Kidney (tissue), 14 donors: ENCODE data around the gene MEF2D. TPM values are rescaled to one million over a fixed set of nuclear protein-coding genes. Genes with fewer than 3 reads are reported as not detected.

Experiments
- DNase-seq, 5 donors: peaks; one replicate each; pipeline ENCODE4 v3.0.0-alpha.2; 2013 to 2020
- FAIRE-seq: peaks from 2 replicates; lab custom pipeline; 2012; peaks lifted over from hg19 to GRCh38; lab: Jason Lieb, UNC
- H3K27ac ChIP-seq, 2 donors: one replicate each; pipeline ENCODE4 v1.7.0; 2013; ENCODE audit warnings: low read depth in 2 of 2, low read length in 2 of 2, inconsistent platforms in 1 of 2
- H3K27me3 ChIP-seq: one replicate; pipeline ENCODE4 v1.7.1; 2013; ENCODE audit warnings: low read length, inconsistent platforms; ENCODE audit not compliant: control insufficient read depth, insufficient read depth
- H3K36me3 ChIP-seq, 3 donors: one replicate each; pipeline versions ENCODE4 v1.7.0 to v1.7.1; 2013; ENCODE audit warnings: low read length in 3 of 3, control low read depth in 1 of 3, inconsistent platforms in 1 of 3; ENCODE audit not compliant: insufficient read depth in 3 of 3, control insufficient read depth in 2 of 3
- H3K4me1 ChIP-seq, 3 donors: one replicate each; pipeline versions ENCODE4 v1.7.0 to v1.7.1; 2013; ENCODE audit warnings: low read length in 3 of 3, inconsistent platforms in 1 of 3, low read depth in 1 of 3; ENCODE audit not compliant: control insufficient read depth in 2 of 3, insufficient read depth in 2 of 3
- H3K4me3 ChIP-seq, 3 donors: one replicate each; pipeline versions ENCODE4 v1.7.0 to v1.8.1; 2013; ENCODE audit warnings: low read length in 3 of 3, control low read depth in 1 of 3, inconsistent platforms in 1 of 3
- H3K9ac ChIP-seq, 3 donors: one replicate each; pipeline versions ENCODE4 v1.7.0 to v1.7.1; 2013; ENCODE audit warnings: low read length in 3 of 3, control low read depth in 1 of 3, inconsistent platforms in 1 of 3
- H3K9me3 ChIP-seq, 3 donors: one replicate each; pipeline versions ENCODE4 v1.7.0 to v1.7.1; 2013; ENCODE audit warnings: low read length in 3 of 3, control low read depth in 1 of 3, inconsistent platforms in 1 of 3; ENCODE audit not compliant: control insufficient read depth in 2 of 3, insufficient read depth in 1 of 3
- CTCF ChIP-seq: IDR thresholded peaks from 3 replicates; pipeline ENCODE4 v1.5.1; 2012; ENCODE audit warnings: mild to moderate bottlenecking, moderate library complexity, borderline replicate concordance; ENCODE audit not compliant: insufficient read depth; ENCODE audit errors: extremely low read depth
- intact Hi-C: fragments of 100-400 bp; cut with DNase I; formaldehyde crosslinking; loops from one replicate; pipeline ENCODE4 v1.11.1; 2022
- polyA plus RNA-seq: library from polyadenylated mRNA; stranded (reverse); fragments of 350-450 nt; fragmentation: Illumina TruSeq; extraction: RNeasy Lipid Tissue Mini Kit (QIAGEN cat#74804); gene quantifications from one replicate; pipeline ENCODE4 v1.2.3, GENCODE V29; 2014; ENCODE audit warnings: low read depth, low replicate concordance; ENCODE audit not compliant: insufficient read depth
- total RNA-seq: library from RNA; stranded (reverse); fragmentation: NEBNext Ultra II Directional; extraction: Animal tissue kit (Norgen Biotek cat#: 25700); gene quantifications from one replicate; pipeline ENCODE4 v1.2.1, GENCODE V29; 2021
- donor health status: control.
- donor health status: control.
- donor health status: control.
- donor health status: control.
- donor health status: control.
- donor health status: DM: yes; HTN: yes; CAD: no.
- donor health status: Normal renal cell carcinoma (clear cell type).

The MEF2D gene
- total and polyA plus RNA-seq, 2 donors from 2014 or later = 13.7 to 49.3 TPM

GRCh38 chr1:156451505-156452160, 48.9 kb downstream of the MEF2D start:
- no peaks in the 10 kb centered on the region for H3K36me3 ChIP-seq
- intact Hi-C loops = no loop called here
- FAIRE-seq = no peak

GRCh38 chr1:156448134-156448967, 52.2 kb downstream of the MEF2D start:
- Histone ChIP-seq H3K27me3 (peaks cover 11% of the 10 kb centered on the region), H3K9me3 (no peaks in the 10 kb centered on the region), H3K27ac (no peak overlapping the region), H3K4me1 (no peaks in the 10 kb centered on the region), H3K4me3 (no peak overlapping the region), H3K9ac (no peak overlapping the region), H3K36me3 (no peaks in the 10 kb centered on the region)
- intact Hi-C loops = loop anchor here (5.0 kb wide), 1 partner anchor 66 kb away; no protein-coding TSS in a partner anchor
- DNase-seq (peak in 1 of 5 donors; percentile 45), FAIRE-seq (no peak)
- TF ChIP-seq CTCF = no peak

More at GRCh38 chr1:156451505-156452160, 48.9 kb downstream of the MEF2D start:
- Histone ChIP-seq H3K9ac (no peak overlapping the region), H3K27me3 (no peaks in the 10 kb centered on the region), H3K4me3 (no peak overlapping the region), H3K27ac (no peak overlapping the region), H3K9me3 (no peaks in the 10 kb centered on the region), H3K4me1 (peaks cover 0 to 3% (median 0%) of the 10 kb centered on the region in 3 donors)
- TF ChIP-seq CTCF = no peak
- no peak for DNase-seq

GRCh38 chr1:156445789-156446263, 54.7 kb downstream of the MEF2D start:
- Histone ChIP-seq H3K4me3 (no peak overlapping the region), H3K36me3 (no peaks in the 10 kb centered on the region)
- intact Hi-C loops = loop anchor here (5.0 kb wide), 1 partner anchor 64 kb away; no protein-coding TSS in a partner anchor

More at GRCh38 chr1:156445789-156446263, 54.7 kb downstream of the MEF2D start:
- H3K27ac ChIP-seq = no peak overlapping the region
- no peaks in the 10 kb centered on the region for H3K4me1 ChIP-seq
- FAIRE-seq (no peak), DNase-seq (peak; percentile 86 to 90 (median 88))
- H3K9ac ChIP-seq = peak overlapping the region in 1 of 3 donors; percentile 4
- no peaks in the 10 kb centered on the region for H3K9me3 ChIP-seq
- TF ChIP-seq CTCF = peak; percentile 97
- H3K27me3 ChIP-seq = peaks cover 31% of the 10 kb centered on the region
